Measurements from ENCODE around the gene LIMS2. TPM values are rescaled to one million over a fixed set of nuclear protein-coding genes. Genes with fewer than 3 reads are reported as not detected.

LIMS2 gene
- total RNA-seq, 6 donors from 2014 or later, result 33.6 to 169 (median 109) TPM

GRCh38 chr2:127662937-127663565 lies 12.3 kb downstream of the LIMS2 start:
- TF ChIP-seq POLR2A (IDR thresholded peaks at IDR 0.05), result no peak
- TF ChIP-seq, protein P1, sequence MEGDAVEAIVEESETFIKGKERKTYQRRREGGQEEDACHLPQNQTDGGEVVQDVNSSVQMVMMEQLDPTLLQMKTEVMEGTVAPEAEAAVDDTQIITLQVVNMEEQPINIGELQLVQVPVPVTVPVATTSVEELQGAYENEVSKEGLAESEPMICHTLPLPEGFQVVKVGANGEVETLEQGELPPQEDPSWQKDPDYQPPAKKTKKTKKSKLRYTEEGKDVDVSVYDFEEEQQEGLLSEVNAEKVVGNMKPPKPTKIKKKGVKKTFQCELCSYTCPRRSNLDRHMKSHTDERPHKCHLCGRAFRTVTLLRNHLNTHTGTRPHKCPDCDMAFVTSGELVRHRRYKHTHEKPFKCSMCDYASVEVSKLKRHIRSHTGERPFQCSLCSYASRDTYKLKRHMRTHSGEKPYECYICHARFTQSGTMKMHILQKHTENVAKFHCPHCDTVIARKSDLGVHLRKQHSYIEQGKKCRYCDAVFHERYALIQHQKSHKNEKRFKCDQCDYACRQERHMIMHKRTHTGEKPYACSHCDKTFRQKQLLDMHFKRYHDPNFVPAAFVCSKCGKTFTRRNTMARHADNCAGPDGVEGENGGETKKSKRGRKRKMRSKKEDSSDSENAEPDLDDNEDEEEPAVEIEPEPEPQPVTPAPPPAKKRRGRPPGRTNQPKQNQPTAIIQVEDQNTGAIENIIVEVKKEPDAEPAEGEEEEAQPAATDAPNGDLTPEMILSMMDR (IDR thresholded peaks at IDR 0.05), result no peak
- no peak for TF ChIP-seq EP300 (IDR thresholded peaks at IDR 0.05)
- TF ChIP-seq POLR2AphosphoS5 (IDR thresholded peaks at IDR 0.05), result no peak
- H3K36me3 ChIP-seq, result peaks cover 0 to 15% (median 0%) of the 10 kb centered on the region in 4 donors
- H3K27ac ChIP-seq, result peak overlapping the region; percentile 81 to 89 (median 86)
- DNase-seq, result peak; percentile 17 to 60
- 61 to 83% methylated on average over 8 to 9 of the region's 9 CpGs for WGBS, 2 donors
- peak overlapping the region in 3 of 4 donors; percentile 33 to 47 (median 45) for H3K4me3 ChIP-seq
- ATAC-seq (ENCODE audit: low FRiP score in 2 of 2), result no peak
- no peaks in the 10 kb centered on the region for H3K9me3 ChIP-seq
- H3K4me1 ChIP-seq, result peaks cover 40 to 73% (median 54%) of the 10 kb centered on the region in 4 donors
- peaks cover 0 to 6% (median under 1%) of the 10 kb centered on the region in 4 donors for H3K27me3 ChIP-seq

- 0 to 71% methylated on average over 1 to 9 of the region's 9 CpGs for WGBS, 2 donors
- Histone ChIP-seq H3K4me1 (peaks cover 49 to 83% (median 65%) of the 10 kb centered on the region in 4 donors), H3K27me3 (peaks cover 0 to 6% (median under 1%) of the 10 kb centered on the region in 4 donors), H3K27ac (peak overlapping the region; percentile 84 to 96 (median 86)), H3K9me3 (no peaks in the 10 kb centered on the region), H3K36me3 (peaks cover 0 to 25% (median 2%) of the 10 kb centered on the region in 4 donors), H3K4me3 (no peak overlapping the region)
- ATAC-seq (ENCODE audit: low FRiP score in 2 of 2) (peak in 1 of 2 donors; percentile 88), DNase-seq (peak; percentile 45 to 61)
- TF ChIP-seq POLR2AphosphoS5 (IDR thresholded peaks at IDR 0.05) (peak; percentile 60 to 61), EP300 (IDR thresholded peaks at IDR 0.05) (peak in 2 of 4 donors; percentile 64 to 65), POLR2A (IDR thresholded peaks at IDR 0.05) (no peak)
- TF ChIP-seq, protein P1 (IDR thresholded peaks at IDR 0.05), result peak in 2 of 6 experiments; percentile 35 to 38
Observed at GRCh38 chr2:127661949-127662510, 13.3 kb downstream of the LIMS2 start.

DNA sequence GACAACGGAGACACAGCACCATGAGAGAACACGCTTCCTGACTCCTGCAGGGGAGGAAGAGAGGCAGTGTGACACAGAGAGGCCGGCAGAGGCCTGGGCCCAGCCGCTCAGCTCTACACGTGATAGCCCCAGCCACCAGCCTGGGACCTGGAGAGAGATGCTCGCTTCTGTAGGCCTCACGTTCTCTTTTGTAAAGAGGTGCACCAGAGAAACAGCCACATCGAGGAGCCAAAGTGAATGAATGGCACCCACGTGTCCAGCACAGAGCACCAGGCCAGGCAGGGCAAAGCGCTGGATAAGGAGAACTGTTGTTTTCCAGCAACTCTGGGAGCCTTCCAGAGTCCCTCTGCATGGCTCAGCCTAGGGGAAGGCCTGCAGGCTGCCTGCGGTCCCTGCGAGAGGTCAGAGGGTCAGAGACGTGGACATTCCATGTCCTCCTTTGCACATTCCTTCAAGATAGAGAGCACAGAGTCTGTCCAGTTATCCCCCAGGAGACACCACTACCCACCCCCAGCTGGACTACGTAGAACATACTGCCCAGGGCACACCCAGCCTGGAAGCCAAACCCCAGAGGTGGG lies 14.2 kb downstream of the LIMS2 start:
- TF ChIP-seq POLR2AphosphoS5 (IDR thresholded peaks at IDR 0.05), result no peak
- no peak for TF ChIP-seq POLR2A (IDR thresholded peaks at IDR 0.05)
- no peak for TF ChIP-seq EP300 (IDR thresholded peaks at IDR 0.05)
- TF ChIP-seq, protein P1 (IDR thresholded peaks at IDR 0.05), result no peak
- ATAC-seq (ENCODE audit: low FRiP score in 2 of 2) (peak in 1 of 2 donors; percentile 66), DNase-seq (peak; percentile 17 to 50)
- WGBS, 2 donors, result 71 to 84% methylated on average over 9 to 14 of the region's 14 CpGs
- Histone ChIP-seq H3K27ac (peak overlapping the region; percentile 84 to 96 (median 86)), H3K27me3 (peaks cover 0 to 6% (median under 1%) of the 10 kb centered on the region in 4 donors), H3K36me3 (peaks cover 0 to 31% (median 4%) of the 10 kb centered on the region in 4 donors), H3K9me3 (no peaks in the 10 kb centered on the region), H3K4me1 (peaks cover 54 to 87% (median 69%) of the 10 kb centered on the region in 4 donors), H3K4me3 (peak overlapping the region in 1 of 4 donors; percentile 0)

DNA sequence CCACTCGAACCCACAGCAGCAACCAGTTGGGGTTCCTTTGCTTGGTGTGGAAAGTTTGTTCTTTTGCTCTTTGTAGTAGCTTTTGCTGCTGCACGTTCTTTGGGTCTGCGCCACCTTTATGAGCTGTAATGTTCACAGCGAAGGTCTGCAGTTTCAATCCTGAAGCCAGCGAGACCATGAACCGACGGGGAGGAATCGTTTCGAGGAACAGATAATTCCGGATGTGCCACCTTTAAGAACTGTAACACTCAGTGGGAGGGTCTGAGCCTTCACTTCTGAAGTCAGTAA lies 15.1 kb downstream of the LIMS2 start:
- Histone ChIP-seq H3K4me1 (peaks cover 62 to 85% (median 74%) of the 10 kb centered on the region in 4 donors), H3K27ac (peak overlapping the region; percentile 84 to 96 (median 86)), H3K9me3 (no peaks in the 10 kb centered on the region), H3K36me3 (peaks cover 0 to 38% (median 4%) of the 10 kb centered on the region in 4 donors), H3K4me3 (no peak overlapping the region), H3K27me3 (peaks cover 0 to 6% (median under 1%) of the 10 kb centered on the region in 4 donors)
- DNase-seq (no peak), ATAC-seq (ENCODE audit: low FRiP score in 2 of 2) (no peak)
- 85 to 94% methylated on average over 10 of the region's 10 CpGs for WGBS, 2 donors
- no peak for TF ChIP-seq EP300 (IDR thresholded peaks at IDR 0.05)
- TF ChIP-seq, protein P1 (IDR thresholded peaks at IDR 0.05), result no peak
- no peak for TF ChIP-seq POLR2A (IDR thresholded peaks at IDR 0.05)
- no peak for TF ChIP-seq POLR2AphosphoS5 (IDR thresholded peaks at IDR 0.05)

All from upper lobe of left lung (tissue), 6 donors.